NT2/D1 (cell line): ENCODE measurements around the gene ADCY10.

Source experiments
- DNase-seq: peaks from one replicate; pipeline ENCODE4 v3.0.0-alpha.2; 2011; ENCODE audit warnings: low read depth, low spot score
- H3K27me3 ChIP-seq: 2 replicates; pipeline ENCODE4 v1.6.0; 2011; ENCODE audit warnings: mild to moderate bottlenecking; ENCODE audit not compliant: insufficient read length, insufficient read depth
- H3K36me3 ChIP-seq: 2 replicates; pipeline ENCODE4 v1.6.1; 2011; ENCODE audit warnings: mild to moderate bottlenecking, low read length, mixed read lengths; ENCODE audit not compliant: insufficient read depth, insufficient read length
- H3K4me1 ChIP-seq: 2 replicates; pipeline ENCODE4 v1.5.1; 2011; ENCODE audit not compliant: insufficient read depth, insufficient read length
- H3K4me3 ChIP-seq: 2 replicates; pipeline ENCODE4 v1.5.1; 2011; ENCODE audit warnings: low read depth; ENCODE audit not compliant: insufficient read length
- H3K9ac ChIP-seq: 2 replicates; pipeline ENCODE4 v1.6.0; 2011; ENCODE audit warnings: low read depth; ENCODE audit not compliant: insufficient read length
- H3K9me3 ChIP-seq: 2 replicates; pipeline ENCODE4 v1.5.1; 2011; ENCODE audit warnings: mild to moderate bottlenecking, low read length; ENCODE audit not compliant: insufficient read depth
- SUZ12 ChIP-seq: IDR thresholded peaks from 2 replicates; pipeline ENCODE4 v1.6.1; 2011; ENCODE audit not compliant: insufficient read length, insufficient read depth; ENCODE audit errors: extremely low read depth
- YY1 ChIP-seq: IDR thresholded peaks from 2 replicates; pipeline ENCODE4 v1.6.1; 2011; ENCODE audit not compliant: insufficient read length, insufficient read depth
- ZNF274 ChIP-seq: IDR thresholded peaks from 2 replicates; pipeline ENCODE4 v1.6.1; 2011; ENCODE audit warnings: mild to moderate bottlenecking, low read depth, low read length

The ADCY10 gene, protein sequence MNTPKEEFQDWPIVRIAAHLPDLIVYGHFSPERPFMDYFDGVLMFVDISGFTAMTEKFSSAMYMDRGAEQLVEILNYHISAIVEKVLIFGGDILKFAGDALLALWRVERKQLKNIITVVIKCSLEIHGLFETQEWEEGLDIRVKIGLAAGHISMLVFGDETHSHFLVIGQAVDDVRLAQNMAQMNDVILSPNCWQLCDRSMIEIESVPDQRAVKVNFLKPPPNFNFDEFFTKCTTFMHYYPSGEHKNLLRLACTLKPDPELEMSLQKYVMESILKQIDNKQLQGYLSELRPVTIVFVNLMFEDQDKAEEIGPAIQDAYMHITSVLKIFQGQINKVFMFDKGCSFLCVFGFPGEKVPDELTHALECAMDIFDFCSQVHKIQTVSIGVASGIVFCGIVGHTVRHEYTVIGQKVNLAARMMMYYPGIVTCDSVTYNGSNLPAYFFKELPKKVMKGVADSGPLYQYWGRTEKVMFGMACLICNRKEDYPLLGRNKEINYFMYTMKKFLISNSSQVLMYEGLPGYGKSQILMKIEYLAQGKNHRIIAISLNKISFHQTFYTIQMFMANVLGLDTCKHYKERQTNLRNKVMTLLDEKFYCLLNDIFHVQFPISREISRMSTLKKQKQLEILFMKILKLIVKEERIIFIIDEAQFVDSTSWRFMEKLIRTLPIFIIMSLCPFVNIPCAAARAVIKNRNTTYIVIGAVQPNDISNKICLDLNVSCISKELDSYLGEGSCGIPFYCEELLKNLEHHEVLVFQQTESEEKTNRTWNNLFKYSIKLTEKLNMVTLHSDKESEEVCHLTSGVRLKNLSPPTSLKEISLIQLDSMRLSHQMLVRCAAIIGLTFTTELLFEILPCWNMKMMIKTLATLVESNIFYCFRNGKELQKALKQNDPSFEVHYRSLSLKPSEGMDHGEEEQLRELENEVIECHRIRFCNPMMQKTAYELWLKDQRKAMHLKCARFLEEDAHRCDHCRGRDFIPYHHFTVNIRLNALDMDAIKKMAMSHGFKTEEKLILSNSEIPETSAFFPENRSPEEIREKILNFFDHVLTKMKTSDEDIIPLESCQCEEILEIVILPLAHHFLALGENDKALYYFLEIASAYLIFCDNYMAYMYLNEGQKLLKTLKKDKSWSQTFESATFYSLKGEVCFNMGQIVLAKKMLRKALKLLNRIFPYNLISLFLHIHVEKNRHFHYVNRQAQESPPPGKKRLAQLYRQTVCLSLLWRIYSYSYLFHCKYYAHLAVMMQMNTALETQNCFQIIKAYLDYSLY (N-terminal part only)

GRCh38 chr1:167913895-167914496 is at the start of gene ADCY10:
TSS of gene ADCY10 (minus strand) at chr1:167914134. CDS start at chr1:167905140, 8,994 bp downstream.
- DNase-seq, result no peak
- H3K4me1 ChIP-seq, result no peaks in the 10 kb centered on the region
- TF ChIP-seq ZNF274 (no peak), YY1 (no peak), SUZ12 (no peak)
- peaks cover 11% of the 10 kb centered on the region for H3K36me3 ChIP-seq
- no peak within 1 kb of the TSS for H3K4me3 ChIP-seq
- no peaks in the 10 kb centered on the region for H3K27me3 ChIP-seq
- H3K9ac ChIP-seq, result no peak within 1 kb of the TSS
- H3K9me3 ChIP-seq, result peaks cover 21% of the 10 kb centered on the region

DNA sequence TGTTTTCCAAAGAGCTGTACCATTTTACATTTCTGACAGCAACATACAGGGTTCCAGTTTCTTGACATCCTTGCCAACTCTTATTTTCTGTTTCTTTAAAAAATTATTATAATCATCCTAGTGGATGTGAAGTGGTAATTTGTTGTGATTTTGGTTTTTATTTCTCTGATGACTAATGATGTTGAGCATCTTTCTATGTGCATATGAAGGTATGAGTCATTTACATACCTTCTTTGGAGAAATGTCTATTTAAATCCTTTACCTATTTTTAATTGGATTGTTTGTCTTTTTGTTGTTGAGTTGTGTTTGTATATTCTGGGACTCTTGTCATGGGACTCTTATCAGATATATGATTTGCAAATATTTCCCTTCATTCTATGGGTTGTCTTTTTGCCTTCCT is 43.8 kb upstream of the ADCY10 start:
- Histone ChIP-seq H3K27me3 (no peaks in the 10 kb centered on the region), H3K36me3 (peaks cover 13% of the 10 kb centered on the region), H3K9ac (no peak overlapping the region), H3K4me3 (no peak overlapping the region), H3K4me1 (no peaks in the 10 kb centered on the region), H3K9me3 (no peaks in the 10 kb centered on the region; the same call in 1 of the 2 replicates)
- no peak for DNase-seq
- TF ChIP-seq ZNF274, result no peak
- TF ChIP-seq SUZ12, result no peak
- TF ChIP-seq YY1, result no peak

DNA sequence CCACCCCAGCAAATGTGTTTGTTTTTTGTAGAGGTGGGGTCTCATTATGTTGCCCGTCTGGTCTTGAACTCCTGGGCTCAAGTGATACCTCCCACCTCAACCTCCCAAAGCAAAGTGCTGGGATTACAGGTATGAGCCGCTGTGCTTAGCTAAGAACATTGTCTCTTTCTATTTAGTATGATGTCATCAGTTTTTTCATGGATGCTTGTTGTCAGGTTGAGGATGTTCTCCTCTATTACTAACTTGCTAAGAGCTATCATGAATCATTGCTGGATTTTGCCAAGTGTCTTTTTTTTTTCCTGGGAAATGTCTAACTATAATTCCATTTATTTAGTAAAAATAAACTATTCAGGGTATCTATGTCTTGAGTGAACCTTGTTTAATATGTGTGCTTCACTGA is 42.0 kb upstream of the ADCY10 start:
- TF ChIP-seq SUZ12 (no peak), YY1 (no peak), ZNF274 (no peak)
- Histone ChIP-seq H3K9me3 (no peaks in the 10 kb centered on the region; the same call in 1 of the 2 replicates), H3K27me3 (no peaks in the 10 kb centered on the region), H3K4me1 (no peaks in the 10 kb centered on the region), H3K36me3 (peaks cover 24% of the 10 kb centered on the region), H3K9ac (no peak overlapping the region), H3K4me3 (no peak overlapping the region)
- no peak for DNase-seq

DNA sequence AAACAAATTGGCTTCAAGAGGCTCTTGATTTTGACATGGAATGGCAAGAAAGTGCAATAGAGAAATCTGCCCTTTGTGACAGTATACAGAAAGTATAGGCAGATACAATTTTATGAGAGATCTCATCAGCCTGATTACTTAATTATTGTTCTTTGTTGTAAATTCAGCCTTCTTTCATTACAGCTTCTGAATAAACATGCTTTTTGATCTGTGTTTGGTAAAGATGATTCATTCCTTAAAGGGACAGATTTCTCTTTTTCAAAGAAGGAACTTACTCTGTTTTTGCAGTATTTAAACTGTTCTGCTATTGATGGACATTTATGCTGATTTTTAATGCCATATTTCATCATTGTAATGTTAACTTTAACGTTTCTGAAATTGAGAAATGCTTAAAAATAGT is 36.6 kb upstream of the ADCY10 start:
- H3K9me3 ChIP-seq, result no peaks in the 10 kb centered on the region
- no peaks in the 10 kb centered on the region for H3K27me3 ChIP-seq
- H3K9ac ChIP-seq, result no peak overlapping the region
- DNase-seq, result no peak
- H3K4me1 ChIP-seq, result no peaks in the 10 kb centered on the region
- peaks cover 24% of the 10 kb centered on the region for H3K36me3 ChIP-seq
- no peak overlapping the region for H3K4me3 ChIP-seq
- TF ChIP-seq SUZ12 (no peak), ZNF274 (no peak), YY1 (no peak)

DNA sequence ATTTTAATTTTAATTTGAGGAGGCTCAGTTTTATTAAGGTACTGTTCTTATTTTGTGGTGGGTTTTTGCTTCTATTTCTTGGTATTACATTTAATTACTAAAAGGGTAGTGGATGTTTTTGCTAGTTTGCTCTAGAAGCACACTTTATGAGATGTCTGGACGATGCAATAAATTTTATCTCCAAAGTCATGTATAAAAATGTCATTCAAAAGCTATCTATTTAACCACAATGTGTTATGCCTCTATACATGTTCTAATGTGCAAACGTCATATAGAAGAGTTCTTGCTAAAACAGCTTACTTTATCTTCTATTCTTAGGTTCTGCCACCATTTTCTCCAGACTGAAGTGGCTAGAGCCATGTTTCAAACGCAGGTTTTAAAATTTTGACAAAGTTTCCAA is 35.9 kb upstream of the ADCY10 start:
- Histone ChIP-seq H3K36me3 (peaks cover 24% of the 10 kb centered on the region), H3K27me3 (no peaks in the 10 kb centered on the region), H3K9me3 (no peaks in the 10 kb centered on the region), H3K4me3 (no peak overlapping the region), H3K9ac (no peak overlapping the region), H3K4me1 (no peaks in the 10 kb centered on the region)
- no peak for DNase-seq
- no peak for TF ChIP-seq YY1

GRCh38 chr1:167947733-167948132 is 33.8 kb upstream of the ADCY10 start:
- H3K9ac ChIP-seq, result no peak overlapping the region
- no peak for TF ChIP-seq SUZ12
- no peak for TF ChIP-seq YY1
- no peak for TF ChIP-seq ZNF274
- H3K4me1 ChIP-seq, result no peaks in the 10 kb centered on the region
- H3K4me3 ChIP-seq, result no peak overlapping the region
- H3K27me3 ChIP-seq, result no peaks in the 10 kb centered on the region
- H3K9me3 ChIP-seq, result 0 out of 2 replicates have a peak, but pooled peaks cover 7% of the 10 kb centered on the region
- no peak for DNase-seq
- H3K36me3 ChIP-seq, result peaks cover 10% of the 10 kb centered on the region
